Keratinocyte (primary cell): ENCODE data around the gene C1orf232. TPM values are rescaled to one million over a fixed set of nuclear protein-coding genes. Genes with fewer than 3 reads are reported as not detected.

Experiments used
- DNase-seq: peaks from one replicate; pipeline ENCODE4 v3.0.0-alpha.2; 2011; ENCODE audit warnings: low read depth, missing footprints, low spot score
- FAIRE-seq: peaks from 2 replicates; lab custom pipeline; 2011; peaks lifted over from hg19 to GRCh38; lab: Jason Lieb, UNC
- H2AFZ ChIP-seq: 2 replicates; pipeline ENCODE4 v1.6.0; 2012; ENCODE audit warnings: low read length, control low read depth, inconsistent platforms; ENCODE audit not compliant: control insufficient read depth
- H3K27ac ChIP-seq: 2 replicates; pipeline ENCODE4 v1.5.1; 2011; ENCODE audit warnings: low read length; ENCODE audit not compliant: control insufficient read depth, insufficient read depth
- H3K27me3 ChIP-seq: 3 replicates; pipeline ENCODE4 v1.6.0; 2011; ENCODE audit warnings: low read length; ENCODE audit not compliant: control insufficient read depth, insufficient read depth; ENCODE audit errors: extremely low read depth
- H3K36me3 ChIP-seq, 2 experiments: 2 replicates in 1 of 2; 3 replicates in 1 of 2; pipeline ENCODE4 v1.5.1; 2011; ENCODE audit warnings: low read length in 2 of 2, mild to moderate bottlenecking in 1 of 2; ENCODE audit not compliant: control insufficient read depth in 2 of 2, insufficient read depth in 2 of 2; ENCODE audit errors: extremely low read depth in 1 of 2
- H3K4me1 ChIP-seq: 3 replicates; pipeline ENCODE4 v1.5.1; 2011; ENCODE audit warnings: low read length; ENCODE audit not compliant: control insufficient read depth, insufficient read depth; ENCODE audit errors: extremely low read depth
- H3K4me2 ChIP-seq: 3 replicates; pipeline ENCODE4 v1.6.0; 2011; ENCODE audit warnings: low read depth, low read length; ENCODE audit not compliant: control insufficient read depth, insufficient read depth; ENCODE audit errors: extremely low read depth
- H3K4me3 ChIP-seq, 3 experiments: fragments of 200-600 bp in 1 of 3; sonication (generic) in 1 of 3; 2 replicates in 2 of 3; 3 replicates in 1 of 3; pipeline ENCODE4 v1.5.1; 2011 to 2016; ENCODE audit warnings: low read length in 3 of 3, mild to moderate bottlenecking in 3 of 3, control low read depth in 2 of 3, inconsistent platforms in 1 of 3, low read depth in 1 of 3, mixed read lengths in 1 of 3, mixed run types in 1 of 3, moderate library complexity in 1 of 3; ENCODE audit not compliant: control insufficient read depth in 2 of 3, insufficient read depth in 2 of 3; ENCODE audit errors: extremely low read depth in 1 of 3
- H3K79me2 ChIP-seq: 2 replicates; pipeline ENCODE4 v1.6.0; 2012; ENCODE audit warnings: low read length; ENCODE audit not compliant: control insufficient read depth, insufficient read depth
- H3K9ac ChIP-seq: 3 replicates; pipeline ENCODE4 v1.6.0; 2011; ENCODE audit warnings: low read length; ENCODE audit not compliant: control insufficient read depth, insufficient read depth; ENCODE audit errors: extremely low read depth
- H3K9me1 ChIP-seq: 3 replicates; pipeline ENCODE4 v1.6.0; 2011; ENCODE audit warnings: low read length; ENCODE audit not compliant: control insufficient read depth, insufficient read depth; ENCODE audit errors: extremely low read depth
- H3K9me3 ChIP-seq: 2 replicates; pipeline ENCODE4 v1.5.1; 2012; ENCODE audit warnings: low read depth, low read length; ENCODE audit not compliant: control insufficient read depth
- H4K20me1 ChIP-seq: 3 replicates; pipeline ENCODE4 v1.6.0; 2011; ENCODE audit warnings: low read length; ENCODE audit not compliant: control insufficient read depth, insufficient read depth; ENCODE audit errors: extremely low read depth
- EZH2 ChIP-seq: IDR thresholded peaks from one replicate; pipeline ENCODE4 v1.6.1; 2012; ENCODE audit warnings: inconsistent platforms, mild to moderate bottlenecking, low read length, moderate library complexity
- dilution Hi-C: fragments of 300-500 bp; cut with MboI; formaldehyde crosslinking; loops from one replicate; pipeline ENCODE4 v1.7.0; 2020; ENCODE audit warnings: low sequenced_read_pairs; ENCODE audit not compliant: extremely low pct_ligation_motif_present
- polyA plus RNA-seq, 5 experiments: library from polyadenylated mRNA; depleted of rRNA in 3 of 5; stranded (reverse) in 3 of 5; stranded (forward) in 1 of 5; unstranded in 1 of 5; fragments of >200 nt; gene quantifications; 1 replicate in 1 of 5; 2 replicates in 3 of 5; 3 replicates in 1 of 5; pipeline versions ENCODE4 v1.2.1 to v1.2.3, GENCODE V29; 2011 to 2012; ENCODE audit warnings: missing spikeins in 2 of 5, low read depth in 1 of 5, low replicate concordance in 1 of 5
- TF ChIP-seq, protein P1 (sequence below), 3 experiments: IDR thresholded peaks in 1 of 3; conservative IDR thresholded peaks in 1 of 3; optimal IDR thresholded peaks in 1 of 3; 2 replicates in 2 of 3; 3 replicates in 1 of 3; pipeline versions ENCODE3 to v1.5.1; 2011; ENCODE audit warnings: low read length in 3 of 3, mild to moderate bottlenecking in 3 of 3, moderate library complexity in 2 of 3, control low read depth in 1 of 3, inconsistent platforms in 1 of 3; ENCODE audit not compliant: insufficient read depth in 2 of 3; ENCODE audit errors: extremely low read depth in 1 of 3

C1orf232 gene
- polyA plus RNA-seq, 1 donor (not counting 4 experiments of a cell fraction or from before 2014, with no cell fraction given), result not detected

DNA sequence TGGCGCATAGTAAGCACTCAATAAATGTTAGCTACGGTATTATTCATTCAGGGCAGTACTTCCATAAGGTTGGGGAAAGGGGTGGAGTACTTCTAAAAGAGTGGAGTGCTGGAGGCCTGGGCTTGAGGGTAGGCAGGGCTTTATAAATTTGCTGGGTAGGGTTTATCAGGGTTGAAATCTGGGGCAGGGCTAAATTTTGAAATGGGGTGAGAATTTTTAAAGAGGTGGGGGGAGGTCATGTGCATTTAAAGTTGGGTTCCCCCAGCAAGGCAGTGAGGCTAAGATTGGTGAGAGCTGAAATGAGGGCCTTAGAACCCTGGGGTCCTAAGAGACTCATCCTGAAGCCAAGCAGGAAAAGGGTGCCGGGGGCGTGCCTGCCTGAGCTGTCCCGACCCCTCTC is 31.6 kb upstream of the C1orf232 start:
- Histone ChIP-seq H3K4me2 (no peak overlapping the region), H3K9me1 (no peaks in the 10 kb centered on the region), H3K4me3 (no peak overlapping the region), H3K27ac (no peak overlapping the region), H3K9me3 (no peaks in the 10 kb centered on the region), H3K36me3 (no peaks in the 10 kb centered on the region), H3K4me1 (peaks cover 10% of the 10 kb centered on the region), H2AFZ (no peak overlapping the region), H3K79me2 (no peaks in the 10 kb centered on the region), H3K9ac (no peak overlapping the region), H3K27me3 (peaks cover 3% of the 10 kb centered on the region), H4K20me1 (no peaks in the 10 kb centered on the region)
- TF ChIP-seq EZH2, result no peak
- TF ChIP-seq, protein P1, sequence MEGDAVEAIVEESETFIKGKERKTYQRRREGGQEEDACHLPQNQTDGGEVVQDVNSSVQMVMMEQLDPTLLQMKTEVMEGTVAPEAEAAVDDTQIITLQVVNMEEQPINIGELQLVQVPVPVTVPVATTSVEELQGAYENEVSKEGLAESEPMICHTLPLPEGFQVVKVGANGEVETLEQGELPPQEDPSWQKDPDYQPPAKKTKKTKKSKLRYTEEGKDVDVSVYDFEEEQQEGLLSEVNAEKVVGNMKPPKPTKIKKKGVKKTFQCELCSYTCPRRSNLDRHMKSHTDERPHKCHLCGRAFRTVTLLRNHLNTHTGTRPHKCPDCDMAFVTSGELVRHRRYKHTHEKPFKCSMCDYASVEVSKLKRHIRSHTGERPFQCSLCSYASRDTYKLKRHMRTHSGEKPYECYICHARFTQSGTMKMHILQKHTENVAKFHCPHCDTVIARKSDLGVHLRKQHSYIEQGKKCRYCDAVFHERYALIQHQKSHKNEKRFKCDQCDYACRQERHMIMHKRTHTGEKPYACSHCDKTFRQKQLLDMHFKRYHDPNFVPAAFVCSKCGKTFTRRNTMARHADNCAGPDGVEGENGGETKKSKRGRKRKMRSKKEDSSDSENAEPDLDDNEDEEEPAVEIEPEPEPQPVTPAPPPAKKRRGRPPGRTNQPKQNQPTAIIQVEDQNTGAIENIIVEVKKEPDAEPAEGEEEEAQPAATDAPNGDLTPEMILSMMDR (optimal IDR thresholded peaks at IDR 0.05 in 1 of 3, IDR thresholded peaks at IDR 0.05 in 1 of 3, conservative IDR thresholded peaks at IDR 0.05 in 1 of 3; ENCODE audit: extremely low read depth in 1 of 3, insufficient read depth in 2 of 3, low read length in 3 of 3), result no peak
- DNase-seq (no peak), FAIRE-seq (no peak)
- dilution Hi-C loops, result no loop called here

DNA sequence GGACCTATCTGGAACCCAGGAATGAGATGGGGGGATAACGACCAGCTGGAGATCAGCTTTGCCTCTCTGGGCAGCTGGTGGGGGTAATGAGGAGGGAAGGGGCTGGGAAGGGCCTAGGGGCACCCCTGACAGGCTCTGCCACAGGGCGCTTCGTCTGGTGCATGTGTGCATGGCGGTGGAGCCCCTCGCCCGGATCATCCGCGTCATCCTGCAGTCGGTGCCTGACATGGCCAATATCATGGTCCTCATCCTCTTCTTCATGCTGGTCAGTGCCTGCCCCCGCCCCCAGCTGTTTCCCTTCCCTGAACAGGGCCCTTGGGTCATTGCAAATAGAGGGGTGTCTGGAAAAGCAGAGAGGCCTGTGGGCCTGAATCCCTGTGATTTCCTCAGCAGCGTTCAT is 29.1 kb upstream of the C1orf232 start:
- Histone ChIP-seq H3K4me2 (no peak overlapping the region), H3K27ac (no peak overlapping the region), H4K20me1 (no peaks in the 10 kb centered on the region), H3K4me3 (no peak overlapping the region), H3K9ac (no peak overlapping the region), H3K9me1 (no peaks in the 10 kb centered on the region), H3K9me3 (no peaks in the 10 kb centered on the region), H3K36me3 (no peaks in the 10 kb centered on the region), H3K4me1 (peaks cover 10% of the 10 kb centered on the region), H2AFZ (no peak overlapping the region), H3K79me2 (no peaks in the 10 kb centered on the region), H3K27me3 (no peaks in the 10 kb centered on the region)
- no peak for TF ChIP-seq EZH2
- TF ChIP-seq, protein P1 (optimal IDR thresholded peaks at IDR 0.05 in 1 of 3, IDR thresholded peaks at IDR 0.05 in 1 of 3, conservative IDR thresholded peaks at IDR 0.05 in 1 of 3; ENCODE audit: extremely low read depth in 1 of 3, insufficient read depth in 2 of 3, low read length in 3 of 3), result no peak
- dilution Hi-C loops, result no loop called here
- FAIRE-seq (no peak), DNase-seq (no peak)
